Lung (tissue), 12 donors: Measurements from ENCODE around the gene BRD2. TPM values are rescaled to one million over a fixed set of nuclear protein-coding genes. Genes with fewer than 3 reads are reported as not detected.

ENCODE experiments used
- ATAC-seq: fragments of 200-7000 bp; cut with Tn5 transposase; one replicate; pipeline ENCODE4 v1.9.1; 2020; ENCODE audit warnings: moderate number of reproducible peaks; ENCODE audit not compliant: insufficient read depth, low FRiP score
- DNase-seq, 3 donors: peaks; one replicate each; pipeline ENCODE4 v3.0.0-alpha.2; 2013 to 2017
- H3K27ac ChIP-seq, 2 donors: one replicate each; pipeline ENCODE4 v1.5.1; 2013; ENCODE audit warnings: mild to moderate bottlenecking in 2 of 2, moderate library complexity in 2 of 2, control low read depth in 1 of 2, inconsistent platforms in 1 of 2, low read depth in 1 of 2, low read length in 1 of 2
- H3K27me3 ChIP-seq, 3 donors: one replicate each; pipeline ENCODE4 v1.5.1; 2013; ENCODE audit warnings: low read length in 2 of 3; ENCODE audit not compliant: control insufficient read depth in 3 of 3, insufficient read depth in 3 of 3
- H3K36me3 ChIP-seq, 4 donors: one replicate each; pipeline ENCODE4 v1.5.1; 2013; ENCODE audit warnings: low read length in 4 of 4, mild to moderate bottlenecking in 1 of 4, moderate library complexity in 1 of 4; ENCODE audit not compliant: control insufficient read depth in 4 of 4, insufficient read depth in 4 of 4
- H3K4me1 ChIP-seq, 5 donors: one replicate each; pipeline ENCODE4 v1.5.1; 2013; ENCODE audit warnings: low read length in 5 of 5, mild to moderate bottlenecking in 2 of 5, moderate library complexity in 1 of 5; ENCODE audit not compliant: control insufficient read depth in 5 of 5, insufficient read depth in 5 of 5
- H3K4me3 ChIP-seq: one replicate; pipeline ENCODE4 v1.5.1; 2013; ENCODE audit warnings: mild to moderate bottlenecking, control low read depth, moderate library complexity
- H3K9ac ChIP-seq, 2 donors: one replicate each; pipeline ENCODE4 v1.5.1; 2013; ENCODE audit warnings: low read length in 2 of 2, control low read depth in 1 of 2; ENCODE audit not compliant: insufficient read depth in 1 of 2
- H3K9me3 ChIP-seq, 4 donors: one replicate each; pipeline ENCODE4 v1.5.1; 2013; ENCODE audit warnings: low read length in 3 of 4, mild to moderate bottlenecking in 1 of 4, moderate library complexity in 1 of 4; ENCODE audit not compliant: control insufficient read depth in 4 of 4, insufficient read depth in 3 of 4
- CTCF ChIP-seq: IDR thresholded peaks from 2 replicates; pipeline ENCODE4 v1.5.1; 2012; ENCODE audit warnings: mild to moderate bottlenecking; ENCODE audit errors: control extremely low read depth, extremely low read depth
- WGBS, 2 donors: extraction: QIAGEN DNeasy Blood & Tissue Kit; methylation state at CpG; one replicate each; pipeline ENCODE4 v1.1.7; 2013; 5-methylcytosine and 5-hydroxymethylcytosine counted together
- polyA plus RNA-seq, 2 donors: library from polyadenylated mRNA; stranded (reverse); fragments of 200-250 nt; gene quantifications; one replicate each; pipeline ENCODE4 v1.2.1, GENCODE V29; 2013
- total RNA-seq, 2 donors: library from RNA; depleted of rRNA in 1 of 2; stranded (reverse); fragments of >200 nt in 1 of 2; gene quantifications; one replicate each; pipeline ENCODE4 v1.2.1, GENCODE V29; 2014 to 2021
- donor health status: control.
- donor health status: control.
- donor health status: Bipolar disorder and iron deficiency.
- donor health status: healthy.
- donor health status: DM: yes; HTN: yes; CAD: no.

The BRD2 gene
- total and polyA plus RNA-seq, 4 donors: 114 to 178 (median 148) TPM

- 89 to 93% methylated on average over 2 of the region's 2 CpGs for WGBS, 2 donors
- no peaks in the 10 kb centered on the region for H3K9me3 ChIP-seq
- H3K4me3 ChIP-seq: no peak overlapping the region
- H3K9ac ChIP-seq: no peak overlapping the region
- no peaks in the 10 kb centered on the region for H3K27me3 ChIP-seq
- ATAC-seq (no peak), DNase-seq (no peak)
- no peak for TF ChIP-seq CTCF
- no peak overlapping the region for H3K27ac ChIP-seq
- H3K36me3 ChIP-seq: no peaks in the 10 kb centered on the region
- peaks cover 0 to 5% (median 0%) of the 10 kb centered on the region in 5 donors for H3K4me1 ChIP-seq
Measured at GRCh38 chr6:32956176-32956575, 12.2 kb upstream of the BRD2 start.

GRCh38 chr6:32960563-32960962 is 7.8 kb upstream of the BRD2 start:
- Histone ChIP-seq H3K9me3 (no peaks in the 10 kb centered on the region), H3K4me1 (no peaks in the 10 kb centered on the region), H3K9ac (no peak overlapping the region), H3K27me3 (no peaks in the 10 kb centered on the region), H3K27ac (no peak overlapping the region), H3K4me3 (no peak overlapping the region), H3K36me3 (no peaks in the 10 kb centered on the region)
- no peak for TF ChIP-seq CTCF
- 94 to 98% methylated on average over 5 of the region's 5 CpGs for WGBS, 2 donors
- ATAC-seq: no peak
- no peak for DNase-seq

GRCh38 chr6:32962213-32962826 is 6.1 kb upstream of the BRD2 start:
- ATAC-seq: no peak
- no peak overlapping the region for H3K27ac ChIP-seq
- H3K9ac ChIP-seq: no peak overlapping the region
- TF ChIP-seq CTCF: no peak
- H3K9me3 ChIP-seq: no peaks in the 10 kb centered on the region
- no peak overlapping the region for H3K4me3 ChIP-seq
- WGBS, 2 donors: 23 to 42% methylated on average over 1 of the region's 1 CpG
- DNase-seq: no peak
- H3K27me3 ChIP-seq: no peaks in the 10 kb centered on the region
- no peaks in the 10 kb centered on the region for H3K36me3 ChIP-seq
- H3K4me1 ChIP-seq: peaks cover 0 to 14% (median 6%) of the 10 kb centered on the region in 5 donors

GRCh38 chr6:32963866-32964265 is 4.5 kb upstream of the BRD2 start:
- no peaks in the 10 kb centered on the region for H3K36me3 ChIP-seq
- H3K4me3 ChIP-seq: no peak overlapping the region
- TF ChIP-seq CTCF: no peak
- ATAC-seq: no peak
- WGBS, 2 donors: 54 to 67% methylated on average over 1 of the region's 1 CpG
- H3K9ac ChIP-seq: no peak overlapping the region
- no peaks in the 10 kb centered on the region for H3K9me3 ChIP-seq
- H3K27ac ChIP-seq: no peak overlapping the region
- no peak for DNase-seq
- no peaks in the 10 kb centered on the region for H3K27me3 ChIP-seq
- peaks cover 0 to 22% (median 6%) of the 10 kb centered on the region in 5 donors for H3K4me1 ChIP-seq
